ENCODE results near the gene STAG1.

- TF ChIP-seq EP300 (IDR thresholded peaks at IDR 0.05): no peak
- no peak for TF ChIP-seq KDM1A (IDR thresholded peaks at IDR 0.05; ENCODE audit: low read depth)
- TF ChIP-seq CTCF (IDR thresholded peaks at IDR 0.05): no peak
- no peak for TF ChIP-seq ELK1 (IDR thresholded peaks at IDR 0.05; ENCODE audit: low read depth, low read length)
- TF ChIP-seq CHD2 (IDR thresholded peaks at IDR 0.05; ENCODE audit: low read length, partially characterized antibody): no peak
- no peak for TF ChIP-seq REST (IDR thresholded peaks at IDR 0.05)
- TF ChIP-seq POLR2A (IDR thresholded peaks at IDR 0.05; ENCODE audit: low read length): no peak
- TF ChIP-seq RNF2 (IDR thresholded peaks at IDR 0.05; ENCODE audit: borderline replicate concordance, low read depth): no peak
- no peak for TF ChIP-seq CEBPB (IDR thresholded peaks at IDR 0.05)
- no peak for TF ChIP-seq RFX5 (IDR thresholded peaks at IDR 0.05)
- TF ChIP-seq CBX8 (IDR thresholded peaks at IDR 0.05): no peak
Measured at GRCh38 chr3:136604961-136605360, 147.2 kb downstream of the STAG1 start.
